Stimulated activated CD4-positive, alpha-beta T cell treated with anti-CD3 and anti-CD28 coated beads, TNF-alpha, amount 100 ng/mL, for 1 hour (primary cell): ENCODE data around the gene ATXN7L1.

ENCODE experiments used
- DNase-seq, 3 donors: peaks; one replicate each; pipeline ENCODE4 v3.0.0-alpha.2; 2020; ENCODE audit warnings: low read depth in 3 of 3, low spot score in 1 of 3

The ATXN7L1 gene

GRCh38 chr7:105678811-105679495 is 197.4 kb downstream of the ATXN7L1 start:
- DNase-seq: no peak

DNA sequence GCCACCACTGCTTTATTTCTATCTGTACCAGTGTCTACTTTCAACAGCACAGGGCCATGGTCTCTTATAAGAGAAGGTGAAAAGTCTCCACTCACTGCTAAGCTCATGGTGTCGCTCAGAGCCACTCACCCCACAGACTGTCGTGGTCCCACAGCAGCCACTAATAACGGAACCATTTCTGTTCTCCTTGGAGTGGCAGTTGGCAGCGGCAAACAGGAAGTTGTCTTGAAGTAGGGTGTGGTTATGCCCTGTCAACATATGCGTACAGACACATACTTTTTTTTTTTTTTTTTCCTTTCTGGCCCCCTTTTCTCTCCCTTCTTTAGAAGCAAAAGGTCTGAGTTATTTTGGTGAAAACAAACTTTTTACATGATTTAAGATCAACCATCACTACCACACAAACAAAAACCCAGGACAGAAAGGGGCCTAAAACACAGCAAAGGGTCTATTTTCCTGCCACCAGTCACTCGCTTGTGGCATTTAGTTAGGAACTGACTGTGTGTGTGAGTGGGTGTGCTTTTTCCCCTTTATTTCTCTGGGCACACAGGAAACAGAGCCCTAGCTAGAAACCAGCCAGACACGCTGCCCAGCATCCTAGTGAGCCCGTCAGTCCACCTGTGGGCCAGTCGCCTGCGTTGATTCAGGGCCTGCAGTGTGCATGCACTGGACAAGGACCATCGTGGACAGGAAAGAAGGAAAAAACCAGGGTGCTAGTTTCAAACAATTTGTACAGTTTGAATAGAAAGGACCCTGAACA is 198.4 kb downstream of the ATXN7L1 start:
- peak in 1 of 3 donors; percentile 12 for DNase-seq

DNA sequence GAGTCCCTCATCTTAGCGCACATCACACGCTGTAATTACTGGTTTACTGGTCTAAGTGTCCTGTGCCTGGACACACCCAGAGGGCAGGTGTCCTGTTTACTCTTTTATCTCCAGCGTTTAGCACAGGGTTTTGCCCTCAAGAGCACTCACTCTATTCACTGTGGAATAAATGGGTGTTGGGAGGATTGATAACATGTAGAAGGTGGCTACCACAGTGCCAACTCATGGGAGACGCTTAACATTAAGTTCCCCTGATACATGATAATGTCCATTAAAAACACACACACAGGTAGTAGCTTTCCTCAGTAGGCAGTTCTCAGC is 199.0 kb downstream of the ATXN7L1 start:
- DNase-seq: no peak

GRCh38 chr7:105675934-105676371 is 200.4 kb downstream of the ATXN7L1 start:
- DNase-seq: peak; percentile 20 to 32 (median 21)

- no peak for DNase-seq
These were observed 202.0 kb downstream of the ATXN7L1 start for GRCh38 chr7:105674200-105674920.

DNA sequence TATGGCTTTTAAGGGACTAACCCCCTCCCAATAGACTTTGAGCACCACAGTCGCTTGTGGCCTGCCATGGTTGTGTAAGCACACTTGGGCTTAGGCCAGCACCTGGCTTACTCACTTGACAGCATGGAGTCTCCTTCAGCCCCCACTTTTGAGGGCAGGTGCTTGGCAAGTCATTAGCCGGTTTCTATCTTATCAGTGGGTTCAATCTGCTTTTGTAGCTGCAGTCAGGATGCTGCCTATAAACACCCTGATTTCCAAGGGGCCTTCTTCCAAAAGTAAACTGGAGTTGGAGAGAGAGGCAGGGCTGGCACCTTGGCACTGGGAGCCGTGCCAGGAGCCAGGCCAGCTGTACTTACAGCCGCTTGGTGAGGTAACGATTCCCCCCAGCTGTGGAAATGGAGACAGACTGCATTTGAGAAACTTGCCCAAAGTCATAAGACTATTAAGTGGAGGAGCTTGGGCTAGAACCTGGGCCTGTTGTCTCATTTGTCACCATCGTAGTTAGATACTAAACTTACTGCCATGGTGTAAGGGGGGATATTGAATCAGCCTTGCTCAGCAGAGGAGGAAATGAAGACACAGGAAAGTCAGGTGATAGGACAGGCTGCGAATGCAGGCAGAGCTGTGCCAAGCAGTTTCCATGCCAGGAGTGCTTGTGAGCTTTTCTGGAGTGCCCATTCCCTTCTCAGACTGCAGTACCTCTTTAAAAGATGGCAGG is 202.9 kb downstream of the ATXN7L1 start:
- DNase-seq: no peak

DNA sequence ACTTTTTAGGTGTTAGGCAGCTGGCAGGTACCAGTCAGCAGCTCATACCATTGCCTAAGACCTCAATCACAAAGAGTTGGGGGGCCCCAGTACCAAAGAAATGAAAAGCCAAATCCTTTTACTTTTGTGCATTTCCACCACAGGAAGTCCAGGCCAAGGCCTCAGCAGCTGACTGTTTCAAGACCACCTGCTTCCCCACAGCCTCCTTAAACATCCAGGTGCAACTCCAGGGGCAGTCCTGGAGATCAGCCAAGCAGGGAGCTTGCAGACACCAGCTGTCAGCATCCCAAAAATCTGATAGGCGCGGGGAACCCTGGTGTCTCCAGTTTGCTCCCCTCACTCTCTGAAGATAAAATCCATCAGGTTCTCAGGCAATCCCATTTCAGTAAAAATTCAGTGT is 203.6 kb downstream of the ATXN7L1 start:
- no peak for DNase-seq

- DNase-seq: no peak
These were observed 210.1 kb downstream of the ATXN7L1 start for GRCh38 chr7:105666324-105666723.

DNA sequence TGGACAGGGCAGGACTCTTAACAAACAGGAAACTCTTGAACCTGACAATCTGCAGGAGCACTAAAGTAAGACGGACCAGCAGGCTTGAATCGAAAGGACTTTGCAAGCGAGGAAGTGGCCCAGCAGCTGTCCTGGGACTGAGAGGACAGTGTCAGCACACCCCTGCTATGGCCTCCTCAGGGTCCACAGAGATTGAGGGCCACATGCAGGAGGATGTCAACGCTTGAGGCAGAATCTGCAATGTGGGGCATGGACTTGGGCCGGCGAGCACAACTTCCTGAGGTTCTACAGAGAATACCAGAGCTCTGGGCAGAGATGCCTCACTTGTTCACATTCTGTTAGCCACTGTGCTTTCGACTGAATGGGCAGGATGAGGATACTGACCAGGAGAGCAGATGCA is 210.7 kb downstream of the ATXN7L1 start:
- DNase-seq: no peak

DNA sequence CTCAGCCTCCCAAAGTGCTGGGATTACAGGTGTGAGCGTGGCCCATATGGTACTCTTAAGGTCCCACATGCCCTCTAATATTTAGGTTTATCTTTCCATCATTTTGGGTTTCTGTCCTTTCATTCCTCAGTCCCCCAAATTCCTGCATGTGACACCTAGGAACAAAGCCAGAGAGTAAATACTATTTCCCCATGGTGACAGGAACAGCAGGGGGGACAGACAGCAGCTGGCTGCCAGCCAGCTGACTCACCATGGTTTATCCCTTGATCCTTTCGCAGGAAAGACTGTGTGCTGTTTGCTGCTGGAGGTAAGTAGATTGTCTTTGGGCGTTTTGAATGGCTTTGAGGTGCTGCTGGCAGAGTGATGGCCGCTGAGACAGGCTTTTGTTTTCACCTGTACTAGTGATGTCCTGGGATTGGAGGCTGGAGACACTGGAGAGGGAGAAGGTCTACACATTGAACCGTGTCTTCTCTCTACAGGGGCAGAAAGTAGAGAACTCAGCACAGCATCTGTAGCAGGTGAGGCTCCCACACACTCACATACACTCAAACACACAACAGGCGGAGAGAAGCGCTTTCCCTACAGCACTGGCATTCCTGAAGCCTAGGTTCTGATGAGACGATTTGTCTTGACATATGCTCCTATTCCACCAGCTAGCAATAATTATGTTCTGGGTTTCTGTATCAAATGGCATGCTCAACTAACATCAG is 211.4 kb downstream of the ATXN7L1 start:
- no peak for DNase-seq

GRCh38 chr7:105662998-105663397 is 213.4 kb downstream of the ATXN7L1 start:
- no peak for DNase-seq

- no peak for DNase-seq
These were observed 214.8 kb downstream of the ATXN7L1 start for GRCh38 chr7:105661625-105662024.

GRCh38 chr7:105656922-105657521 is 219.4 kb downstream of the ATXN7L1 start:
- peak; percentile 39 to 51 (median 42) for DNase-seq

DNA sequence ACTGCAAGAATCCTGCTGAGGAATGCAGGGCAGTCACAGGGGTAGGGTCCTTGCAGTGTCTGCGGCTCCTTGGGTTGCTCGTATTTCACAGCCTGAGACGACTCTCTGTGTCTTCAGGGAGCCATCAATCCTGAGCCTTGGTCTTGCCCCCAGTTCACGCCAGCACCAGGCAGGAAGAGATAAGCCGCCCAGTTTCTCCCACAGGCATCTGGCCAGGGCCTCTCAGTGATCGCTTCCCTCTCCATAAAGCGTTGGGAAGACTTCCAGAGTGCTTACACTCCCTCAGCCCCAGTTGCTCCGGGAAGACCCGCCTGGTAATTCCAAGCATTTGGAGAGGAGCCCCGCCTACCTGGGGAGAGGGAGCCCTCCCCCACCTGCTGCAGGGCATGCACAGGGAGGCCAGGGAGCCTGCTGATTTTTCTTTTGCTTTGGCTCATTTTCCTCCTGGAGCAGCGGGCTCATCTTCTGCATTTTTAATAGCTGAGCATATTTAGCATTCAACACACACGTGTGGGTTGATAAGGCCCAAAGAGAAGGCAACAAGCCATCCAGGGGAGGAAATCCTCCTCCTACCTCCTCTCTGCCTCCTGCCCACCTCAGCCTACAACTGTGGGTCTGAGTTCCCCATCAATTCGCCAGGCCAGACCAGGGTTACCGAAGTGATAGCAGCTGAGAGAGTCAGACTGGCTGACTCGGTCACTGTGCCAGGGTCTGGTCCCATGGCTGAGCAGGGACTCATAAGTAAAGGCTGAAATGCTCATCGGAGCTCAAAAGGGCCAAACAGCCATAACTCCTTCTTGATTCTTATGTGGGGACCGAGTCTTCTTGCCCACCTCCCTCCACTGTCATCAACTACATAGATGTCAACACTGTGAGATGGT is 220.7 kb downstream of the ATXN7L1 start:
- no peak for DNase-seq

DNA sequence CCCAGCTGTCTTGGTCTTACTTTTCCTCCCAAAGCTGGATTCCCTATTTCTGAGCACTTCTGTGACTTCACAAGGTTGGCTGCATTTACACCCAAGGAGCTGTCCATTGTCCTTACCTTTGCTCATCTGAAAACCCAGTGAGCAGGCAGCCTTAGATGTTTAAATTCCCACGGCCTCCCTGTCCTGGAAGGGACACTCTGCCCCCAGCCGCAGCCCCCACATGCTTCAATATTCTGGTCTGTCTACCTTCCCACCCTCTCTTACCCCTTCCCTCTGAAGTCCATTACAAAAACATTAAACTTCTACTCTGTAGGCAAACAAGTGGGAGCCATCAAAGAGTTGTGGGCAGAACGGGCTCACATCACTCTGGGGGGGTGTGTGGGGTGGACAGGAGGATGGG is 221.3 kb downstream of the ATXN7L1 start:
- no peak for DNase-seq

DNA sequence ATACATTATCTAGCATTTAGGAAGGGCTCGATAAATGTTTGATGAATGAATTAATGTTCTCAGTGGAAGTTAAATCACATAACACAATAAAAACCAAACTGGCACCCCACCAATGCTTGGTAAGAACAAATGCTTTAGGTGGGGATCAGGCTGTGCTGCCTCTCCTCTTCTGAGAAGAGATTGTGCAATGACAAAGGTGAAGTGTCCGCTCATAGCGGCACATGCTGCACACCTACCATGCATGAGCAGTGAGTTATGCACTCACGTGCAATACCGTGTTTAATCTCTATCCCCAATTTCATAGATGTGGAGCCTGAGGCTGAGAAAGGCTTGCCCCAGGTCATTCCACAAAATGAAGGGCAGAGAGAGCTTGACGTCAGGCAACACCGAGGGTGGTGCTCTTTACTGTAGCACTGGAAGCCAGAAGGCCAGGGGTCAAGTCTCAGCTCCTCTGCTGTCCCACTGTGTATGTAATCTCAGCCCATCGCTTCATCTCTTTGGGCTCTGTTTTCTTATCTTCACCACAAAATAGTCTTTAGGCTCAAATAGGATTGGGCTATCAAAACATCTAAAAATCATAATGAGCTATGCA is 222.2 kb downstream of the ATXN7L1 start:
- DNase-seq: no peak

GRCh38 chr7:105653441-105654005 is 222.9 kb downstream of the ATXN7L1 start:
- DNase-seq: no peak

- DNase-seq: peak in 2 of 3 donors; percentile 36 to 62
These were observed 223.9 kb downstream of the ATXN7L1 start for GRCh38 chr7:105652359-105652993.
